Stimulated activated CD4-positive, alpha-beta T cell treated with anti-CD3 and anti-CD28 coated beads, Interleukin-4, amount 100 ng/mL, for 48 hours (primary cell): ENCODE data around the gene C5orf34.
"Not testable (repeated sequence)": the region's sequence is repeated elsewhere in the genome, so short reads cannot be mapped to it uniquely, and the experiment has no call there.

ENCODE experiments used
- DNase-seq, 2 donors: peaks; one replicate each; pipeline ENCODE4 v3.0.0-alpha.2; 2020; ENCODE audit warnings: low read depth in 2 of 2

Gene C5orf34

GRCh38 chr5:43515678-43516048 is 715 bp upstream of the C5orf34 start:
- DNase-seq: no peak

GRCh38 chr5:43514471-43514815 is 505 bp downstream of the C5orf34 start:
- DNase-seq: no peak

GRCh38 chr5:43514025-43514424 is 923 bp downstream of the C5orf34 start:
- no peak for DNase-seq

GRCh38 chr5:43511062-43511461 is 3.9 kb downstream of the C5orf34 start:
- DNase-seq: not testable (repeated sequence)

GRCh38 chr5:43498581-43498980 is 16.4 kb downstream of the C5orf34 start:
- DNase-seq: no peak

GRCh38 chr5:43497311-43498104 is 17.4 kb downstream of the C5orf34 start:
- DNase-seq: no peak

GRCh38 chr5:43491326-43491725 is 23.6 kb downstream of the C5orf34 start:
- DNase-seq: no peak

- no peak for DNase-seq
These were observed 28.6 kb downstream of the C5orf34 start for GRCh38 chr5:43486353-43486752.

- DNase-seq: no peak
These were observed 29.5 kb downstream of the C5orf34 start for GRCh38 chr5:43485406-43485805.

- DNase-seq: peak; percentile 76 to 83
These were observed 30.7 kb downstream of the C5orf34 start for GRCh38 chr5:43484106-43484849.

- DNase-seq: peak; percentile 59 to 80
These were observed 31.4 kb downstream of the C5orf34 start, which contains the start of gene TMEM267 for GRCh38 chr5:43483298-43484105. TMEM267 (minus strand) TSS chr5:43483865; CDS start chr5:43453969, 29,896 bp downstream.

GRCh38 chr5:43482490-43483297 is 32.3 kb downstream of the C5orf34 start:
- DNase-seq: no peak

- no peak for DNase-seq
These were observed 45.1 kb downstream of the C5orf34 start for GRCh38 chr5:43469671-43470391.

GRCh38 chr5:43467100-43467499 is 47.8 kb downstream of the C5orf34 start:
- DNase-seq: no peak

GRCh38 chr5:43465455-43465854 is 49.5 kb downstream of the C5orf34 start:
- DNase-seq: not testable (repeated sequence)

GRCh38 chr5:43461066-43461465 is 53.9 kb downstream of the C5orf34 start:
- no peak for DNase-seq

- no peak for DNase-seq
These were observed 58.4 kb downstream of the C5orf34 start for GRCh38 chr5:43456556-43456955.

- not testable (repeated sequence) for DNase-seq
These were observed 73.4 kb downstream of the C5orf34 start for GRCh38 chr5:43441575-43441974.

GRCh38 chr5:43437062-43437660 is 77.8 kb downstream of the C5orf34 start:
- DNase-seq: no peak
